ENCODE data around the gene MARCHF11.

MARCHF11 gene

DNA sequence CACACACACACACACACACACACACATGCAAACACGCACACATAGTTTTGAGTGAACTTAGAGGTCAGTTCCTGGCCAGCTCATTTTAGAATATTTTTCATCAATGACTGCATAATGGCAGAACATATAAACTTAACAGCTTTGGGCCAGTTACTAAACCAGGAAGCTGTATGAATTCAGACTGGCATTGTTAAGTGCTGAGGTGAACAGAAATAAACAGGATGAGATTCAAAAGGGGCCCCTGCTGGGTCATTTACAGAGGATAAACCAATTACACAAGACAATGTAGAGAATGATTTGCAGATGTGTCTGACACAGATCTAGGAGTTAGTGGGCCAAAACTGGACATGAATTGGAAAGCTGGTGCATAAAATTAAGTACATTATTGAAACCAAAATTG lies 44.6 kb downstream of the MARCHF11 start:
- in situ Hi-C loops (cut with MboI; ENCODE audit: low sequenced_read_pairs), result no loop called here

DNA sequence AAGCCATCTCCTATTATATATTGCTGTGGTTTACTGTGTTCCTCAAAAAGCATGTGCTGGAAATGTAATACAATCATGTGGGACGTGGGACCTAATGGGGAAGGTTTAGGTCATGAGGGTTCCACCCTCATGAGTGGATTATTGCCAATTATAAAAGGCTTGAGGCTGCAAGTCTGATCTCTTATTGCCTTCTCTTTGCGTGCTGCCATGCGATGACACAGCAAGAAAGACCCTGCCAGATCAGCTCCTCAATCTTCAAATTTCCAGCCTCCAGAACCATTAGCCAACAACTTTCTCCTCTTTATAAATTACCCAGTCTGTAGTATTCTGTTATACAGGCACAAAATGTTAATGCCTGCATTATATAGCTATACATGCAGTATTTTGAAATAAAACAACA lies 45.4 kb downstream of the MARCHF11 start:
- in situ Hi-C loops (cut with MboI; ENCODE audit: low sequenced_read_pairs), result no loop called here

DNA sequence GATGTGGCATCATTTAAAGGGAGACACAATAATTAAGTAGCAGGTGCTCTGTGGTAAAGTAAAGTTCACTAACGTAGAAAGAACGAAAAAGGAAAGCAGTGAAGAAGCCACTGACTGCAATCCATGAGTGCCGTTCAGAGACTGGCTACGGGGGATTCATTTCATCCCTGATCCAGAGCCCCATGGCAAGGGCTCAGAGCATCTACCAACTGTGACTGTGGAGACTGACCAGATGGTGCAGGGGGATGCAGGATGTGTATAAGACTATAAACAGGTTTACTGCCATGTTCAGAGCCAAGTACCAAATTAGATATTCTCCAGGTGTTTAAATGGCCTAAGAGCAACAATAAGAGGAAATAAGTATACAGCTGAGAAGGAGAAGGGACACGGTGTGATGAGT lies 47.7 kb downstream of the MARCHF11 start:
- in situ Hi-C loops (cut with MboI; ENCODE audit: low sequenced_read_pairs), result no loop called here

DNA sequence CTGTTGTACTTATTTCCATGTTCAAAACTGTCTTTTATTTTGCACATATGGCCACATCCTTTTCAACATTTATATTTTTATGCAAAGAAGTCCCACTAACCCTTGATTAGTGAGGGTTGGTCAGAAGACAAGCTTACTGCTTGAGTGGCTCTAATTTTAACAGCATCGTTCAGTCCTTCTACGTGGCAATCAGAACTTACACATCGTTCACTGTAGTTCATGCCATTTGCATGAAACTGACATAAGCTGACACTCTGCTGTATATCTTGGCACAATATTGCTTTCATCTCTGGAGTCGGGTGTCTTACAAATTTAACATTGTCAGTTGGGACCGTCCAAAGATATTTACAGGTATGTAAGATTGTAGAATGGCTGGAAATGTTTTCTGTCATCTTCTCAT lies 50.6 kb downstream of the MARCHF11 start:
- in situ Hi-C loops (cut with MboI; ENCODE audit: low sequenced_read_pairs), result no loop called here

DNA sequence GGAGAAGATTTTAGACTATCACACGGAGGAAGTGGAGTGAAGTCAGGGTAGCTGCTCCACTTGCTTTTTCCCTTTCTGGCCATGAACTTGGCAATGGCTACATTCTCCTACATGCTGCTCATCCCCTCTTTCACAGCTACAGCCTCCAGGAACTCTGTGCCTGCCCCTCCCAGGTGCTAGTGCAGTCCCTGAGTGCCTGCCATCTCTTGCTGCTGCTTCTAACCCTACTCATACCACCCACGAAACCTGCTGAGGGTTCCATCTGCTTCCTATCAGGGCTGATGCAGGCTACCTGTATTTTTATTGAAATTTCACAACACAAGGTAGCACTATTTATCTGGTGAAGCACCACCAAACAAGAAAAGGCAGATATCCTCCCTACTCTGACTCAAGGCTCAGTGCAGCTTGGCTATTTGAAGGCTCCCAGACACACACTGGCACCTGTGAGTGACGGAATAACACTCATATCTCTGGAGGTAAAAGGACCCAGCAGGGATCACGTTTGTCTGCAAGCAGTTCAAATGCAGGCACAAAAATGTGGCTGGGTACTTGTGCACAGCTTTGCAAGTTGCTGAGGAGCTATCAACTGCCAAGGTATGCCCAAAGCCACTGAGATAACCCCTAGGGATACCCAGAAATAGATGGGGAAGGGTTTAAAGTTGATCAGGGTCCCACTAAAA lies 51.6 kb downstream of the MARCHF11 start:
- in situ Hi-C loops (cut with MboI; ENCODE audit: low sequenced_read_pairs), result no loop called here

DNA sequence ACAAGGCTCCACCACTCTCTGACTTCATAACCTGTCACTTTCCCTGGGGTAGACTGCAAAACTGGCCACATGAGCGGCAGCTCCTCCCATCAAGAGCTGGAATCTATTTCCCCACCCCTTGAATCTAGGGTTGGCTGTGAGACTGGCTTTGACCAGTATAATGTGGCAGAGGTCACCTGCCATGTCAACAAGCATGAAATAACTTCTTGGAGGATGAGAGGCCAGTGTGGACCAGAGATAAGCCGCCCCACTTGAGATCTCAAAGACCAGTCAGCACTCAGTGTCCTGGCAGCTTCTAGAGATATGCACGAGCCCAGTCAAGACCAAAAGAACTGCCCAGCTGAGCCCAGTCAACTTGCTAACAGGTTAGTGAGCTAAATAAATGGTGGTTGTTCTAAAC lies 59.0 kb downstream of the MARCHF11 start:
- in situ Hi-C loops (cut with MboI; ENCODE audit: low sequenced_read_pairs), result no loop called here

DNA sequence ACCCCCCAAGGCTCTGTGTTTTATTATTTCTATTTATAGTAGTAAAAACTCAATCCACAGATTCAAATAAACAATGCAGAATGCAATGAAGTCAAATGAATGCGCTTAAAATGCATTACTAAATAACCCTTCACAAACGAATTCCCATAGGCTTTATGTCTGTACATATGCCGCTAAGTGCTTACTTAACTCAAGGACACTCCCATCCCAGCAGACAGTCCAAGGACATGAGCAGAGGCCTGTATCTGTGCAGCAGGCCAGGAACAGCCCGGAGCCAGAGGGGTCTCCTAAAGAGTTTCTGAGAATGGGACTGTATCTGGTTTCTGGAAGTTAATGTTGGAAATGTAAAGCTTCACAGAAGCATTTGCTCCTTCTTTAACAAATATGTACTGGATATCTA lies 59.8 kb downstream of the MARCHF11 start:
- in situ Hi-C loops (cut with MboI; ENCODE audit: low sequenced_read_pairs), result no loop called here

DNA sequence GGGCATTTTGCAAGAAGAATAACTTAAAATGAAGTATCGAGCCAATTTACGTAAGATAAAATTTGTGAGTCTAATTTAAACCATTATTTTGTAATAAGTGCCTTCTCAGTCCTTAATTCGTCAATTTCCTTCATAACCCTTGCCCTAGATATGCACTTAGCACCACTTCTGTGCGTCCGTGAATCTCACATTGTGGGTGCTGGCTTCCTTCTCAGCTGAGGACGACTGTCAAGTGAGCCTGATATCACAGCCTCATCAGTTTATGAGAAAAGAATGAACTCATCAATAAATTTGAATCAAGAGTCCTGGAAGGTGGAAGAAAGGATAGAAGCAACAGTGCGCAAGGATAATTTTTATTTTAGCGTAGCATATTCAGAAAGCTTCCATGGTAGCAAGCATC lies 64.5 kb downstream of the MARCHF11 start:
- in situ Hi-C loops (cut with MboI; ENCODE audit: low sequenced_read_pairs), result no loop called here

DNA sequence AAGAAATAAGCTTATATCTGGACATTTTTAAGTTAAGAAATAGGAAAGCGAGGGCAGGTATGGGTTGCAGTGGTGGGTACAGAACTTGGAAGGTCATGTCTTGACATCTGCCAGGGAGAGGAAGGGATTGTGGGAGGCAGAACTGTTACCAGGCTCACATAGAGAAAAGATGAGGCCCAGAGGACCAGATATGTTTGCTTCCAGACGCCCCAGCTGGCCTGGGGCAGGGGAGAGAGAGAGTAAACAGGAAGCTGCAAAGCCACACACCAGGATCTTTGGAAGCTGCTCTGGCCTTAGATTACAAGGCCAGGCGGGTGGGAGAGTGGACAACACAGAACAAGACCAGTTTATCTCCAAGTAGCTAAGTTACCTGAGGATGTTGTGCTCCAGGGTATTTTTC lies 71.2 kb downstream of the MARCHF11 start:
- in situ Hi-C loops (cut with MboI; ENCODE audit: low sequenced_read_pairs), result no loop called here

DNA sequence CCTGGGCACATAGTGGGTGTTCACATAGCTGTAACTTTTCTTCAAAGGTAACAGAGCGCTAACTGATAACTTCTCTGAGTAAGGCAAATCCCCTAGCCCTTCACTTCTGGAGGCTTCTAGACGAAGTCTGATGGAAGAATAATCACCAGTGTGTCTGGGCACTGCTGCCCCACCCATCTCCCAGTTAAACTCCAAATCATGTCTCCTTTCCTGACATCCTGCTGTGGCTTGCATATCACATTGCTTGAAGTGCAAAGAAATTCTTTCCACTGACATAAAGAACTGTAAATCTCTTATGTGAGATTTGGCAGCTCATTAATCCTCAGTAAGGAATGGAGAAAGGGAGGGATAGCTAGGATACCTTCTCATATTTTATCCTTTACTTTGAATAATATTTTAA lies 74.6 kb downstream of the MARCHF11 start:
- in situ Hi-C loops (cut with MboI; ENCODE audit: low sequenced_read_pairs), result no loop called here

DNA sequence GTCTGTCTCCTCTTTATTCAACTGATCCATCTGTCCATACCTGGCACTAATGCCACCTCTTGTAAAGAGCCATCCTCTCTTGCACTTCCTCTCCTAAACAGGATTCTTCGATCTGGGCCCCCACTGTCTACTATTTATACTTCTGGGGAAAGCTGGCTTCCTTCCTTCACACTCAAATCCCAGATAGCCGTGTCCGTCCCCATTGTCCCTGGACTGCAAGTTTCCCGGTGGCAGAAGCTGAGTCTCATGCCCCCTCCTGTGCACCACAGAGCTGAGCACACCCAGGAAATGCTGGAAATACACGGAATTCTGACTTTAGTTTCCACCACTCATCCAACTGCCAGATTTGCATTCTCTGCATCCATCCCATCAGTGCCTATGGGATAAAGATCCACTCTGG lies 84.0 kb downstream of the MARCHF11 start:
- in situ Hi-C loops (cut with MboI; ENCODE audit: low sequenced_read_pairs), result no loop called here

DNA sequence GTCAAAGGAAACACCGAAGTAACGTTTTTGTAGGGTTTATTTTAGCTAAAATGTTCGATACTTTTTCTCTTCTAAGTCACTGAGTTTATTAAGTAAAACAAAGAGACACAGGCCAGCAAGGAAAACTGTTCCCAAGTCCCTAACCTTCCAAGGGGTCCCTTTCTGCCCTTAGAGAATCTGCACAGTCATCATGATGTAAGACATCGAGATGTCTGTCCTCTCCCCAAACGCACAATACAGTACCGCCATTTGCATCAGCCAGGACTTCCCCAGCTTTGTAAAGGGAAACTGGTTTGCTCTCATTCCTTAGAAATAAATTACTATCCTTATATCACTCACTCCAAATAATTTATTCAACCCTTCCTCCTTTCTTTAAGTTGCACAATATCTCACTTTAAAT lies 89.3 kb downstream of the MARCHF11 start:
- in situ Hi-C loops (cut with MboI; ENCODE audit: low sequenced_read_pairs), result no loop called here

DNA sequence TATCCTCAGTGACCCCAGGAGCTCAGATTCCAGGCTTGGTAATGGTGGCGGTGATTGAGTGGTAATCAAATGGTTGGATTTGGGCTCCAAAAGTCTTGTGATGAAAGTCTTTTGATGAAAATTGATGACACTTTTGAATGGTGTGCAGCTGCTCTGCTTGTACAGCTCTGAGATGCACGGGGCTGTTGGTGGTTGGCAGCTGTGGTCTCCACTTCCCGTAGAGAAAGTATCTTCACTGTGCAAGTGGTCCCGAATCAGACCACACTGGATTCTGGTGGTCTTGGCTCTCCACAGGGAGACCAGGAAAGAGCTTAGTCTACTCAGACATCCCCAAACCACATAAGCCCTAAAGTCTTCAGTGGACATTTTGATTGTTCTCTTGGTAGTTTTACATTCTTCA lies 96.6 kb downstream of the MARCHF11 start:
- in situ Hi-C loops (cut with MboI; ENCODE audit: low sequenced_read_pairs), result no loop called here

DNA sequence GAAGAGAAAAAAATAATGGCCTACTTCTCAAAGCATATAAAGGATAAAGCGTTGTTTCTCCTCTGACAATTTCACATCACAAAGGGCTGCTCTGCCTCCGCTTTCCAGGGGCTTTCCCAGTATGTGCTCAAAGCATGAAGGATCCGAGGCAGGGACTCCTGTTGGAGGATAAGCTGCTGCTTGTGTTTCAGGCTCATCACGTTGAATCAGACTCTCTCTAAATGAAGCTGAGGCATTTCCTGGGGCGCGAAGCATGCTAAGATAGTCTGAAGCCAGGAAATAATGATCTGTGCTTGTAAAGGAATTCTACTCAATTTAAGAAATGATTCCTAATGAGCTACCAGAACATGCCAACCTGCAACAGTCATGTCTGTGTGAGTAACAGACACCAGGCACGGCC lies 97.5 kb downstream of the MARCHF11 start:
- in situ Hi-C loops (cut with MboI; ENCODE audit: low sequenced_read_pairs), result no loop called here

DNA sequence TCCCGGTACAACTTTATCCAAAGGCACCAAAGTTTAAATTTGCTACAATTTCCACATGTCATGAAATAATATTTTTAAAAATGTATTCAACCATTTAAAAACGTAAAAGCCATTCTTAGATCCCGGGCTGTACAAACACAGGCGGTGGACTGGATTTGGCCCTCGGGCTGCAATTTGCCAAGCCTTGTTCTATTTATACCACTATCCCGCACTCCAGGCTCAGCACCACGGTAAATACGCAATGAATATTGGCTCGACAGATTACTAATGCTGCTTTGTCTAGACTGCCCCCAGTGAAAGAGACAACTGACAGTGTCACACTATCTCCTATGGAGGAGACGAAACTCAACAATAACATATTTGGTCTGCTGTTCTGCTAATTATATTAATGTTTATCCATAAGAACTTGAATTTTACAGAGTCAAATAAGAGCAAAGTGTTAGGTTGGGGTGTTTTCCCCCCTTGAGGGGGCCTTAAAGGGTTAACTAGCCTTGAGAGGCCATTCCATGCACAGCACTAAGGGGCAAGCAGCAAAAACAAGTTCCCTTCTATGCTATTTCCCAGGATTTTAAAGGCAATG lies 98.1 kb downstream of the MARCHF11 start:
- in situ Hi-C loops (cut with MboI; ENCODE audit: low sequenced_read_pairs), result no loop called here

DNA sequence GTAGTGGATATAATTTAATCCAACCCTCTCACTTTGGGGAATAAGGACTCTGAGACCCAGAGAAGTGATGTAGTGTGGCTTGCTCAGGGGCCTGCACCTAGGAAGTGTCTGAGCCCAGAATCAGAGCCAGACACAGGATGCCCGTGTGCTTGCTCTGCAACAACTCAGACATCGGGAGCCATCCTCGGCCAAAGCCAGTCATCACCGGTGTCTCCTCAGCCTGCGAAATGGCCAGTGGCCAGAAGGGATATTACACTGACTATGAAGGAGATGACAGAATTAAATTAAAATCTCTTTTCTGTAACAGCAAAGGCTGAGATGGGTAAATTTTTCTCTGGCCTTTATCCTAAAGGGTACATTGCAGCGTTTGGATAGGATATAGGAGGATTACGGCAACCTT lies 102.9 kb downstream of the MARCHF11 start:
- in situ Hi-C loops (cut with MboI; ENCODE audit: low sequenced_read_pairs), result no loop called here

DNA sequence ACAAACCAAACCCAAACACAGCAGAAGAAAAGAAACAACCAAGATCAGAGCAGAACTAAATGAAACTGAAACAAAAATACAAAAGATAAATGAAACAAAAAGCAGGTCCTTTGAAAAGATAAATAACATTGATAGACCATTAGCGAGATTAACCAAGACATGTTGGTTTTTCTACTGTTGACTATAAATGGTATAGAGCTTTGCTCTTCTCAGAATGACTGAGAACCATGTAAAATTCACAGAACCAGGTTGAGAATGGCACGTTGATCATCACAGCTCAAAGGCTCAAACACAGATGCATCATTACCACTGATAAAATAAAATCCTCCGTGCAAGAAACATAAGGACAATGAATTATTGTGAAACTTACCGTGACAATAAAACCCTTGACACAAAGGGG lies 105.2 kb downstream of the MARCHF11 start:
- in situ Hi-C loops (cut with MboI; ENCODE audit: low sequenced_read_pairs), result no loop called here

DNA sequence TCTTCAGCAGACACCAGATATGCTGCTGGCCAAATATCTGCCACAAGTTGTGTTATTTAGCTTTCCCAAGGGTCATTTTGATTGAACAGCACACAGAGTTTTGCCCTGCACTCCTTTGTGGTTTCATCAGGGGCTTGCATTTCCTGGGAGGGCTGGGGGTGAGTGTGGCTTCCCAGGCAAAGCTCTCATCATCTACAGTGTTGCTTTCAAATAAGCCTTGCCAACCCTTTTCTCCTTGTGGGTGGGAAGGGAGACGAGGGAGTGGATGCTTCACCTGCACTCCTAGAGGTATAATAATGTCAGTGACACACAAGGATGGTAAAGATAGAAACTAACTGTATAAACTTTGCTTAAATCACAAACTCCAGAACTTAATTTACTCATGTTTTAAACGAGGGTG lies 107.0 kb downstream of the MARCHF11 start:
- in situ Hi-C loops (cut with MboI; ENCODE audit: low sequenced_read_pairs), result no loop called here

DNA sequence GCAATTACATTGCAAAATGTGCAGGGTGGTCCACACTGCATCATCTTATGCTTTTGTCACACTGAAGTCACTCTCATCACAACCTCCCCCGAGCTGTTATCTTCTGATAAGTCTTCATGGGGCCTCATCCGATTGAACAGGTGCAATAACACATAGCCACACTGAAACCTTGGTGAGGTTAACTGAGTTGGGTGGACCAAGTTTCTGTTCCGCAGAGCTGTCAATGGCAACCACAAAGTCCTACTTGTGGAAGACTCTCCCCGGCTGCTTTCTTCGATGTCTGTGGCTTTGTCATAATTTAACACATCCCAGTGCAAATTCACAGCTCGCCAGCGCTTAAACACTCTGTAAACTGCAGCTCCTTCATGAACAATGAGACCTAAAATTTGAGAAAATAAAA lies 112.2 kb downstream of the MARCHF11 start:
- in situ Hi-C loops (cut with MboI; ENCODE audit: low sequenced_read_pairs), result no loop called here

DNA sequence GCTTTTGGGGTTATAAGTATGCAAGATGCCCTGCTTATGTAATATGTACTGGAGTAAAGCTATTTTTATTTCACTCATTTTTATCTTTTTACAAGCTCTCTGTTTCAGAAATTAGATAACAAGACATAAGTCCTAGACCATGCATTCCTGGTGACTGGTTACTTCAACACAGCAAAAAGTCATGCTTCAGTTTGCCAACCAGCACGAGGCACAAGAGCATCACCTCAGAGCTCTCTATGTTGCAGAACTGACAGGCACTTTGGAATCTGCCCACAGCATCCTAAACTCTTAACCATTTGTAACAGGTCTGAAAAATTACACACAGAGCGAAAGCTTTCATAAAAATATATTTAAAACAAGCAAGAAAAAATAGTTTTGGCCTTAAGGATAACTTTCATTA lies 112.8 kb downstream of the MARCHF11 start:
- in situ Hi-C loops (cut with MboI; ENCODE audit: low sequenced_read_pairs), result no loop called here

DNA sequence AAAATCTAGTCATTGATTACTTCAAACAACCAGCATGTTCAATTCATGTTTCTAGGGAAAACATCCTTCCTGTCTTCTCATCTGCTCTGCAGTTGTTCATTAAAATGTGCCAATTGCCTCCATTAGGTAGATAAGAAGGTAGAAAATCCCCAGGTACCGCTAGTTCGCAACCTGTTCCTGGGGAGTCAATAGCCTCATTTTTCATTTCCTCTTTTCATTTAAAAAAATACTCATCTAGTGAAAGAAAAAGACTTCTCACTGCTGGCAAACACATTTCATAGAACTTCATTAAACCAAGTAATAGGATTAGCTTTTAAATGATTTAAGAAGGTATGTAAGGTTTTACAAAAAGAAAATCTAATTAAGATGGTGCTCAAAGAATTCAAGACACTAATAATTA lies 113.3 kb downstream of the MARCHF11 start:
- in situ Hi-C loops (cut with MboI; ENCODE audit: low sequenced_read_pairs), result no loop called here

DNA sequence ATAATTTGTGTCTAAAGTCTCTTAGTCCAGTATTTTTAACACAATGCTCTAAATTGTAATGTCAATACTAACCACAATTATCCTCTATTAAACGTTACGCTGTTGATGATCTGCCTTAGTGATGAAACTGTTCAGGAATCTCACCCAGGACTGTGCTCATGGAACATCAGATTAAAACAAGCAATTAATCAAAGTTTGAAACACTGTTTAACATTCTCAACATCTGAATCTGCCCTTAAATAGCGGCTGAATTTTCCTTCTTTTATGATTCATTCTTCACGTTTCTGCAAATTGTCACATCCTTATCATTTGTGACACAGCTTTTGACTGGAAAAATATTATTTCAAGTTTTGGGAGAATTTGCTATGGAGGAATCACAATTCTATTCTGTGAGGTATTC lies 113.8 kb downstream of the MARCHF11 start:
- in situ Hi-C loops (cut with MboI; ENCODE audit: low sequenced_read_pairs), result no loop called here
